Body of pancreas (tissue), 4 donors: Measurements from ENCODE around the gene RAB3GAP1. TPM values are rescaled to one million over a fixed set of nuclear protein-coding genes. Genes with fewer than 3 reads are reported as not detected.

Experiments used
- ATAC-seq: fragments of 150-250 bp; one replicate; pipeline ENCODE4 v1.9.1; 2016
- DNase-seq, 4 donors: peaks; one replicate each; pipeline ENCODE4 v3.0.0-alpha.2; 2019
- H3K27ac ChIP-seq, 4 donors: fragments of 200-600 bp; sonication (generic); 1 replicate in 3 of 4; 2 replicates in 1 of 4; pipeline versions ENCODE4 v1.5.1 to v1.6.1; 2016 to 2019; ENCODE audit warnings: mild to moderate bottlenecking in 1 of 4, mixed read lengths in 1 of 4, moderate library complexity in 1 of 4
- H3K27me3 ChIP-seq, 2 donors: fragments of 200-600 bp; sonication (generic); one replicate each; pipeline ENCODE4 v1.6.0; 2016; ENCODE audit warnings: mild to moderate bottlenecking in 1 of 2
- H3K36me3 ChIP-seq, 2 donors: fragments of 200-600 bp; sonication (generic); replicated peaks in 1 of 2; 2 replicates each; pipeline ENCODE4 v1.5.1; 2016; ENCODE audit warnings: low read depth in 2 of 2; ENCODE audit not compliant: insufficient read depth in 1 of 2
- H3K4me1 ChIP-seq: fragments of 200-600 bp; sonication (generic); one replicate; pipeline ENCODE4 v1.6.0; 2016
- H3K4me3 ChIP-seq, 2 donors: fragments of 200-600 bp; sonication (generic); 1 replicate in 1 of 2; 2 replicates in 1 of 2; pipeline ENCODE4 v1.5.1; 2016 to 2019
- H3K9me3 ChIP-seq, 3 donors: fragments of 200-600 bp; sonication (generic); 1 replicate in 2 of 3; 2 replicates in 1 of 3; pipeline ENCODE4 v1.5.1; 2016
- POLR2A ChIP-seq, 3 donors: fragments of 450-650 bp; IDR thresholded peaks; one replicate each; pipeline ENCODE4 v1.6.1; 2016; ENCODE audit warnings: antibody characterized with exemption in 3 of 3, mild to moderate bottlenecking in 2 of 3
- WGBS, 2 donors: methylation state at CpG; one replicate each; pipeline ENCODE4 v1.1.5; 2017; 5-methylcytosine and 5-hydroxymethylcytosine counted together
- intact Hi-C: fragments of 100-400 bp; cut with DNase I; formaldehyde crosslinking; loops from one replicate; pipeline ENCODE4 v1.15.1; 2023
- total RNA-seq, 2 donors: library from RNA; depleted of rRNA; stranded (reverse); fragments of >200 nt; gene quantifications; one replicate each; pipeline ENCODE4 v1.1.0, GENCODE V29; 2016
- TF ChIP-seq, protein P1 (sequence below), 7 experiments: fragments of 450-650 bp in 4 of 7; fragments of 200-600 bp in 3 of 7; sonication (generic) in 3 of 7; IDR thresholded peaks; one replicate each; pipeline ENCODE4 v1.5.1; 2016 to 2019; ENCODE audit warnings: antibody characterized with exemption in 7 of 7

RAB3GAP1 gene
- total RNA-seq, 2 donors from 2014 or later = 29.3 to 39.2 TPM

DNA sequence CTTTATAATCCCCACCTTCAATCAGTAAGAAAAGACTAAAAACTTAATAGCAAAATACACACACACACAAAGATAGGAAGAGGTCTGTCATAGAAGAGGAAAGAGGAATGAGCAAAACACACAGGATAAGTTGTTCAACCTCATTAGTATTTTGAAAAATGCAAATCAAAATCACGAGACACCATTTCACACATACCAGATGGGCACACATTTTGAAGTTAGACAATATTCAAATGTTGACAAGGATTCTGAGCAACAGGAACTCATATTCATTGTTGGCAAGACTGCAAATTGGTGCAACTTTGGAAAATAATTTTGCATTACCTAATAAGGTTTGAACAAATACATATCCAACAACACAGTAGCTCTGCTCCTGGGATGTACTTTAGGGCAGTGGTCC is 127.6 kb downstream of the RAB3GAP1 start:
- intact Hi-C loops = no loop called here
- 95 to 96% methylated on average over 1 of the region's 1 CpG for WGBS, 2 donors
- DNase-seq = no peak

DNA sequence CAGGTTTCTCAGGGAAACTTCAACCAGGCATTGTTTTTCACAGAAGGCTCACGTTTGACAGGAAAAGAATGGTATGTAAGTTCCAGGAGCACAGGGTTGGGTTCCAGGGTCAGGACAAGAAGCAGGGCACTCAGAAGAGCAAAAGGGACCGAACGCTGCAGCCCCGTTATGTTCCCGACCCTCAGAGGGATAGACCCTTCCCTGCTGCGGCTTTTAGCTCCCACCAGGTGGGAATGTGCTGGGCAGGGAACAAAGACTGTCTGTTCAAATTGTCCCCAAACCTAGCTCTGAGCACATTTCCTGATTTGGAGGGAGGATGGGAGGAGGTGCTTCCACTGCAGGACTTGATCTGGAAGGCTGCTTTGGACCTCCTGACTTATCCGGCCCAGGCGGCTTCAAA is 130.1 kb downstream of the RAB3GAP1 start:
- DNase-seq (no peak), ATAC-seq (no peak)
- H3K27ac ChIP-seq = no peak overlapping the region
- no peaks in the 10 kb centered on the region for H3K27me3 ChIP-seq
- intact Hi-C loops = no loop called here
- TF ChIP-seq, protein P1, sequence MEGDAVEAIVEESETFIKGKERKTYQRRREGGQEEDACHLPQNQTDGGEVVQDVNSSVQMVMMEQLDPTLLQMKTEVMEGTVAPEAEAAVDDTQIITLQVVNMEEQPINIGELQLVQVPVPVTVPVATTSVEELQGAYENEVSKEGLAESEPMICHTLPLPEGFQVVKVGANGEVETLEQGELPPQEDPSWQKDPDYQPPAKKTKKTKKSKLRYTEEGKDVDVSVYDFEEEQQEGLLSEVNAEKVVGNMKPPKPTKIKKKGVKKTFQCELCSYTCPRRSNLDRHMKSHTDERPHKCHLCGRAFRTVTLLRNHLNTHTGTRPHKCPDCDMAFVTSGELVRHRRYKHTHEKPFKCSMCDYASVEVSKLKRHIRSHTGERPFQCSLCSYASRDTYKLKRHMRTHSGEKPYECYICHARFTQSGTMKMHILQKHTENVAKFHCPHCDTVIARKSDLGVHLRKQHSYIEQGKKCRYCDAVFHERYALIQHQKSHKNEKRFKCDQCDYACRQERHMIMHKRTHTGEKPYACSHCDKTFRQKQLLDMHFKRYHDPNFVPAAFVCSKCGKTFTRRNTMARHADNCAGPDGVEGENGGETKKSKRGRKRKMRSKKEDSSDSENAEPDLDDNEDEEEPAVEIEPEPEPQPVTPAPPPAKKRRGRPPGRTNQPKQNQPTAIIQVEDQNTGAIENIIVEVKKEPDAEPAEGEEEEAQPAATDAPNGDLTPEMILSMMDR (IDR thresholded peaks at IDR 0.05) = no peak
- no peak for TF ChIP-seq POLR2A (IDR thresholded peaks at IDR 0.05)
- no peaks in the 10 kb centered on the region for H3K4me1 ChIP-seq
- 75 to 83% methylated on average over 6 to 8 of the region's 8 CpGs for WGBS, 2 donors
- H3K36me3 ChIP-seq = no peaks in the 10 kb centered on the region
- H3K4me3 ChIP-seq = no peak overlapping the region
- no peaks in the 10 kb centered on the region for H3K9me3 ChIP-seq

More for the DNA sequence above, 127.6 kb downstream of the RAB3GAP1 start:
- Histone ChIP-seq H3K9me3 (no peaks in the 10 kb centered on the region), H3K27me3 (no peaks in the 10 kb centered on the region), H3K36me3 (peaks cover 0 to 4% of the 10 kb centered on the region in 2 donors), H3K4me3 (no peak overlapping the region), H3K27ac (no peak overlapping the region), H3K4me1 (no peaks in the 10 kb centered on the region)
- TF ChIP-seq, protein P1 (IDR thresholded peaks at IDR 0.05) = no peak
- no peak for TF ChIP-seq POLR2A (IDR thresholded peaks at IDR 0.05)
- no peak for ATAC-seq

GRCh38 chr2:135182601-135183000 is 130.5 kb downstream of the RAB3GAP1 start:
- H3K36me3 ChIP-seq = no peaks in the 10 kb centered on the region
- WGBS, 2 donors = 73 to 90% methylated on average over 3 of the region's 3 CpGs
- no peak for ATAC-seq
- TF ChIP-seq POLR2A (IDR thresholded peaks at IDR 0.05) = no peak
- TF ChIP-seq, protein P1 (IDR thresholded peaks at IDR 0.05) = no peak
- no peaks in the 10 kb centered on the region for H3K27me3 ChIP-seq
- H3K4me3 ChIP-seq = no peak overlapping the region
- intact Hi-C loops = no loop called here
- no peak for DNase-seq
- no peaks in the 10 kb centered on the region for H3K4me1 ChIP-seq
- no peaks in the 10 kb centered on the region for H3K9me3 ChIP-seq
- H3K27ac ChIP-seq = no peak overlapping the region

DNA sequence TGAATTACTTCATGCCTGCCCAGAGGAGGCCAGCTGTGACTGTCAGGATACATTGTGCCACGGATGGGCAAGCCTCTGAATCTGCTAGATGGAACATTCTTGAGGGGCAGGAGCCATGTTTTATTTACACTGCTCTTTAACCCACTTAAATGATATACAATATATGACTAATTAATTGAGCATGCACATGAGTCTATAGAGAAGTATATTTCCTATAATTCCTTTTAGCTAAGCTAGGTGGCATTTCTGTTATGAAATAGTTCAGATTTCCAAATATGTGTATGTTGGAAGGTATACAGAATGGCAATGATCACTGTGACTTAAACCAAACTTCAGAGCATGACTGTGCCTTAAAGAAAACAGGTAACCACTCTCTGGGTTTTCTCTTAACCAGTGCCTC is 131.7 kb downstream of the RAB3GAP1 start:
- TF ChIP-seq, protein P1 (IDR thresholded peaks at IDR 0.05) = no peak
- TF ChIP-seq POLR2A (IDR thresholded peaks at IDR 0.05) = no peak
- 87 to 93% methylated on average over 1 of the region's 1 CpG for WGBS, 2 donors
- intact Hi-C loops = no loop called here
- Histone ChIP-seq H3K27me3 (no peaks in the 10 kb centered on the region), H3K4me1 (no peaks in the 10 kb centered on the region), H3K4me3 (no peak overlapping the region), H3K9me3 (no peaks in the 10 kb centered on the region), H3K27ac (no peak overlapping the region), H3K36me3 (no peaks in the 10 kb centered on the region)
- DNase-seq (no peak), ATAC-seq (no peak)

DNA sequence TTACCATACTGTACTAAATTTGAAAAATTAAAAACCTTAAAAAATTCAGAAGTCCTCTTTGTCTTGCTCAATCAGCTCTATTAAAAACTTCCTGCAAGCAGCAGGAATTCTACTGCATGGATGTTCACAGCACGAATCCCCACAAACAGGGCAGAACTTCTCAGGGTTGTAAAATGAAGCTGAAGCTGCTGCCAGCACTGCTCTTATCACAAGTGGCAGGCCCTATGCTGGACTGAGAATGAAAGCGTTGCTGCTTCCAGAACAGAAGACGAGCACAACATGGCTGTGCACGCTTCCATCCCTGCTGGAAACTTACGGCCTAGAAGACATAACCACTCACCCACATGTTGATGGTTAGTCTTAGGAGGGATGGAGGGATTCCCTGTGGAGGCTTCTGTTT is 134.0 kb downstream of the RAB3GAP1 start:
- WGBS, 2 donors = 92 to 93% methylated on average over 5 of the region's 5 CpGs
- no peaks in the 10 kb centered on the region for H3K9me3 ChIP-seq
- no peak for ATAC-seq
- no peaks in the 10 kb centered on the region for H3K36me3 ChIP-seq
- no peaks in the 10 kb centered on the region for H3K4me1 ChIP-seq
- H3K4me3 ChIP-seq = no peak overlapping the region
- DNase-seq = no peak
- no peak overlapping the region for H3K27ac ChIP-seq
- intact Hi-C loops = no loop called here
- TF ChIP-seq, protein P1 (IDR thresholded peaks at IDR 0.05) = no peak
- no peak for TF ChIP-seq POLR2A (IDR thresholded peaks at IDR 0.05)
- H3K27me3 ChIP-seq = no peaks in the 10 kb centered on the region
